A549 treated with GW870086 at 1 μM for 4 hours (cell line): ENCODE measurements around the gene LMO2. TPM values are rescaled to one million over a fixed set of nuclear protein-coding genes. Genes with fewer than 3 reads are reported as not detected.

ENCODE experiments used
- total RNA-seq: library from RNA; stranded (reverse); fragments of 200-300 nt; extraction: Qiagen RNA extraction; gene quantifications from 5 replicates; pipeline ENCODE4 v1.2.3, GENCODE V29; 2022; ENCODE audit warnings: low read depth

LMO2 gene
- 0.18 to 1.1 TPM (median 0.64 TPM) in 5 replicates for total RNA-seq

DNA sequence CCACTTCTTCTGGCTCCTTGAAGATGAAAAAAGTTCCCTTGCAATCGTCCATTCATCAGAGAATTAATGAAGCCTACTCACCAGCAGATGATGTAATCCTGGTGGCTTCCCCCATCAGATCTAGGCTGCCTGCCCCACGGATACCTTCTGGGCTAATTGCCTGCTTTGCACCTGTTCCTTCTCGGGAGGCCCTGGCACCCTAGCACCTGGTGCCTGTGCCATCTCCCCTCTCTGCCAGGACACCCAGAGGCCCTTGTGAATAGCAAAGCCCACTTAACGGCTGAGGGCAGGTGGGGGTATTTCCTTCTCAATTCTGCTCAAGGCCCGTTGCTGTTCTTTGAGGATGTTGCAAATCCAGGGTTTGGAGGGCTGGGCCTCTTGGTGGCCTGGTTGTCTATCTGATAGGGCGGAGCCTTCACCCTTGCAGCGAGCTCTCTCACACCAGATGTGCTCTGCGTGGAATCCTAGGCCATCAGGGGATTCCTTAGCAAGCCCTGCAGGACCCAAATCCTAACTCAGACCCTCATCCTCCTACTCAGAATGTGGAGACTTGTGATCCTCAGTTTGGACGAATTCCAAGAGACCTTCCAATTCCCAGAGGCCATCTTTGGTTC is at the start of gene LMO2:
TSS of gene LMO2 (minus strand) at position 363 of the 614 bp plus-strand sequence. CDS start 22,360 bp downstream, outside the sequence.

Other genes starting within 250 kb of the LMO2 start
- gene C11orf91, start 191.2 kb downstream of the LMO2 start, total RNA-seq: 0.58 to 2.2 TPM (median 1.4 TPM) in 5 replicates
- gene CD59, start 155.7 kb downstream of the LMO2 start, total RNA-seq: 798 to 989 TPM (median 895 TPM) in 5 replicates
- gene FBXO3, start 117.6 kb downstream of the LMO2 start, total RNA-seq: 17.5 to 30.2 TPM (median 26.7 TPM) in 5 replicates
- gene CAPRIN1, start 159.7 kb upstream of the LMO2 start, total RNA-seq: 139 to 156 TPM (median 141 TPM) in 5 replicates
- 44.6 to 52.6 TPM (median 50.3 TPM) in 5 replicates for gene NAT10, start 213.6 kb upstream of the LMO2 start, total RNA-seq